ENCODE results near the gene THOC3.
"Not testable (repeated sequence)": the region's sequence is repeated elsewhere in the genome, so short reads cannot be mapped to it uniquely, and the experiment has no call there.

- TF ChIP-seq CTCF (IDR thresholded peaks at IDR 0.05; ENCODE audit: low read length); EZH2 (IDR thresholded peaks at IDR 0.05; ENCODE audit: borderline replicate concordance, low read length): not testable (repeated sequence)
These were observed 11.4 kb upstream of the THOC3 start for GRCh38 chr5:175979371-175979995.
